Putamen (tissue), 1 donor: ENCODE results near the gene MTARC2.

ENCODE experiments used
- DNase-seq: peaks from one replicate; pipeline ENCODE4 v3.0.0-alpha.2; 2016; ENCODE audit warnings: low spot score

The MTARC2 gene

DNA sequence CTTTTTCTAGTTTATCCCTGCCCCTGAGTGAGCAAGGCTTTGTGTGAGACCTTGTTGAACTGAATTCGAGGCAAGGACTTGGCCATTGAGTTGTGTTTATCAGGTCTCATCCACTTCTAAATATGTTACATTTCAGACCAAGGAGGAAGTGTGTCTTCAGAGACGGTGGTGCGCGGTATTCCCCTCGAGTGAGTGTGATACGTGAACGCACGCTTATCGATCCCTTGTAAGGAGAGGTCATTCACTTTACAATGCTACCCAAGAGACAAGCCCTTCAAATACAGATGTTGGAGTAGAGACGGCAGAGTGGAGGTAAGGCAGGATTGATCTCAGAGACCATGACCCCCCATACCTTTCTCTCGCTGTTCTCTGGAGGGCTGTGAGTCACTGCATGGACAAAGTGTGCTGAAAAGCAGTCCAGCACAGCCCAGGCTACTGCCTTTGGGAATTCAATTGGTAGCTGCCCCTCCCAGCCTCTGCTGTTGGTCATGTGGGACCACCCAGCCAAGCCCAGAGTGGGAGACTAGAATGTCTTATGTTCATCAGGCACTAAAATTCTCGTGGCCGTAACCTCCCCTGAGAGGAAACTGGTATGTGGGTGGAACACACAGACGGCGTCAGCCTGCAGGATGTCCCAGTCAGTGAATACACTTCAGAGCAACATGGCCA is 22.3 kb downstream of the MTARC2 start:
- no peak for DNase-seq

DNA sequence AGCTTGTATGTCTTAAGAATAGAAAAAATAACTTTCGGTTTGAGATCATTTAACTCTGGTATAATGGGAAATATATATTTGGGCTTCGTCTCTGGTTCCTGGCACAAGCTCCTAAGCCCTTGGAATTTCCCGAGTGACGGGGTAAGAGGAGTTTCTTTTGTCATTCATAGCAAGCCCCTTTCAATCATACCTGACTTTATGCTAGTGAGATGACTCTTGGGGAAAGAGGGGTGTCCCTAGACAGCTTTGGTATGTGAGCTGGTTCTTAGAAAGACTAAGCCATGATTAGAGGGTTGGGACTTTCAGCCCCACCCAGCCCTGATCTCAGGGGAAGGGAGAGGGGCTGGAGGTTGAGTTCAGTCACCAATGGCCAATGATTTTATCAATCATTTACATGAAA is 24.7 kb downstream of the MTARC2 start:
- DNase-seq: no peak

DNA sequence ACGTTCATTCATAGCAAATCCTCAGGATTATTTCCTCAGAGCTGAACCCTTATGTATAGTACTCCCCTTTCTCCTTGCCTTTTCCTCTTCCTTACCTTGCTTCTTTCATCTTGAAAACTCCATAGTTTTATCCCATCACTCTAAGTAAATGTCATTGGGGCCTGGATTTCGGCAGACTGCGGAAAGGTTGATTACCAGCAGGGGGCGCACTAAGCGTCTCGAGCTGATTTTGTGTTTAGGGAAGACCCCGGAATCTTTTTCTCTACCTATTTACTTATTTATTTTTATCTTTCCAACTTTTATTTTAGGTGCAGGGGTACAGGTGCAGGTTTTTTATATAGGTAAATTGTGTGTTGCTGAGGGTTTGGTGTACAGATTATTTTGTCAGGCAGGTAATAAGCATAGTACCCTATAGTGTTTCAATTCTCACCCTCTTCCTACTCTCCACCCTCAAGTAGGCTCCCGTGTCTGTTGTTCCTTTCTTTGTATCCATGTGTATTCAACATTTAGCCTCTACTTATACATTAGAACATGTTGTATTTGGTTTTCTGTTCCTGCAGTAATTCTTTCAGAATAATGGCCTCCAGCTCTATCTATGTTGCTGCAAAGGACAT is 27.2 kb downstream of the MTARC2 start:
- DNase-seq: peak; percentile 11

DNA sequence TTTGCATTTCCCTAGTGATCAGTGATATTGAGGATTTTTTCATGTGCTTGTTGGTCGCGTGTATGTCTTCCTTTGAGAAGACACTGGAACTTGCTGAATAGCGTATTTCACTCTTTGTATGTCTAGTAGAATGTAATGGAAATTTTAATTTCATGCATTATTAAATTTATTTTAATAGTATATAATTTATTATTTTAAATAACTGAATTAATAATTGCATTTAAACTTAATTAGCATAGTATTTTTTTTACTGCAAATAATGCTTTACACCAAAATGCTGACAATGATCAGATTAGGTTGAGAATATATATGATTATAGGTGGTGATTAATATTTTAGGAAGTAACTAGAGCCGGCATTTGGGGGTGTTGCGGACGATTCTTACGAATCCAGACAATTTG is 28.1 kb downstream of the MTARC2 start:
- no peak for DNase-seq

DNA sequence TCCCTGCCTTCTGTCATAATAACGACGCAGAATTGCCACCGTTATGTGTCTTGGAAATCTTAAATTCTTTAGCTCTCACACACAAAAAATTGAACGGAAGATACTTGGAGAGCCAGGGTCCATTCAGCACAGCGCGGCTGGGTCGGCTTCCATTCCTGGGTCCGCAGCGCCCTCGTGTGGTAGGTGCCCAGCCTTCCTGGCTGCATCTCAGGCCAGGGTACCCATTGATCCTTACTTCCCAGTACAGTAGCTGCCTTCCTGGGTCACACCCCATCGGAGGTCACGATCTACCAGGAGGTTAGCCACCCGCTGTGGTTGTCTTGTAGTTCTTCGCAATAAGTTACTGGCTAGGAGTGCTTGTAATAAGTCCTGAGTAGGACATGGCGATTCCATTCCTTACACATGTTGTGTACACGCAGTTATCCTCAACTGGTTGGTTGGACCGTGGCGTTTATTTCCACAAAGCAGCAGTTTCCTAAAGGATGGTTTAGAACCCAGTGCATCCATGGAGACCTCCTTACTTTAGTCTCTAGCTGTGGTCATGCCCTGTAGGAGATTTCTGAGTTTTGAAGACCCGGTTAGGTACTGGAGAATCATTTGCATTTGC is 28.7 kb downstream of the MTARC2 start:
- peak; percentile 64 for DNase-seq

DNA sequence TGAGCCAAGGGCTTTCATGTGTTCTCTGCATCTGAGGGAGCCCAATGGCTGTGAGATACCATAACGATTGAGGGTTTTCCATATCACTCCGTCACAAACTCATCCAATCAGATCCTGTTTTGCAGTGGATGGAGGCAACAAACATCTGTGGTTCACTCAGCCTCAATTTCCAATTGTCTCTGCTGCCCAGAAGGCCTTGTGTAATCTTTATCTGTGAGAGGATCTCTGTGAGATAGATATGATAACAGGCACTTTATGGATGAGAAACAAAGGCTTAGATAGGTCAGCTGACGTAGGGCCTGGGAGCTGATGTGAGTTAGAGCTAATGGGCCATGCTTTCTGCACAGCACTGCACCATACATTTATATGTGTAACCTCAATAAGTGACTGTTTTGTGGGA is 35.3 kb downstream of the MTARC2 start:
- no peak for DNase-seq

DNA sequence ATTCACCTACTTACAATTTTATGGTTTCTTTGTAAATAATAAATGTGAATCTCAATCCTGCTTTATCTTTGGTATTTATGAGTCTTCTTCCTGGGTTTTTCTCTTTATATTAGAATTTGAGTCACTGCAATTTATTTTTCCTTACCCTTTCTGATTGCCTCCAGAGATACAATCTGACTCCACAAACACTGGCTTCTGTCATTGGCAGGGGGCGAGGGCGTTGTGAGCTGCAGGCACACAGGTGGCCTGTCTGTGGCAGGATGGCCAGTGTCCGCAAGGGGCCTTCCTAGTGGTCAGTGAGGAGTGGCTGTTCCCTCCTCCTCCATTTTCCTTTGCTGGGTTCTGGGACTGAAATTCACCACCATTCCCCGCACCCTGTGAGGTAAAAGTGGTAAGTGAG is 36.6 kb downstream of the MTARC2 start:
- DNase-seq: no peak

DNA sequence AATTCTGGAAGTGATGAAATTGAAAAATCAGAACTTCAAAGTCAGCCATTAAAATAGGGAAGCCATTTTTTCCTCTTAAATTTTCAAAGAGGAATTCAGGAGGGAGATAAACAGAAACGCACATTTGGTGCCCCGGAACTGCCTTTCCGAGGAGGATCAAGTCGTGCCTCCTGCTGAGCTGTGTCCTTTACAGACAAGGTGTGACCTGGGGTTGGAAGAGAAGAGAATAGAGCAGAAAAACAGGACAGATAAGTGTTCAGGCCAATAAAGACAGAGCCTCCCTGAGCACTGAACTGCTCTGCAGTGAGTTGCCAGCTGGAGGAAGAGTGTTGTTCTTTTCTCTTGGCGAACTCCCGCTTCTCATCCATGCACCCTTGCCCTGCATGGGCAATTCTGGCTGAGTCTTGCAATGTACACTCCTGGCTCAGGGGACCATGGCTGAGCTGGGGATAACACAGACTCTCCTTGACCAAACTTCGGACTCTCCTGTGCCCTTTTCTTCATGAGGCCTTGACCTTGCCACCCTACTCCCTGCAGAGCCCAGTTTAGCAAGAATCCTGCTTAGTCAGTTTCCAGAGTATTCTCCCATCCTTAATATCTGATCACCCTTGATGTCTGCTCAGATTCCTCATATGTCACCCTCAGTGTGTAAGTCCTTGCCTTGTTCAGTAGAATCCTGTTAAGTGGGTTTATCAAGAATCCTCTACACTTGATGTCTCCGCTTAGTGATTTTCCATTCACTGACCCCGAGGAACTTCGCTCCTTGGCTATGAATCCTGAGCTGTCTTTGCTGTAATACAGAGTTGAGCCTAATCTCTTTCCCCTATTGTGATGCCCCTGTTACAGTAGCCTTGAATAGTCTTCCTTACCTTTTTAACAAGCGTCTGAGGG is 37.3 kb downstream of the MTARC2 start:
- no peak for DNase-seq

DNA sequence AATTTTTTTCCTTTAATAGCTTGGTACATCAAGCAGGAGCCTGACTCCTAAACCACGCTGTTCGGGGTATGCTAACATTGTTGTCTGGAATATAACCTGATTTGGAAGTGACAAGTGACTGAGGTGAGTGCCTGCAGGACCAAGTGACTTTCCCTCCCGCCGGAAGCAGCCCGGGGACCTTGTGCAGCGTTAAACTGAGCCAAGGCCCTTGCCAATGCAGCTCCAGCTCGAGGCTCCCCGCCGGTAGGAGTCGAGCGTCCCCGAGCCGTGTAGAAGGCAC is 37.9 kb downstream of the MTARC2 start:
- DNase-seq: no peak

DNA sequence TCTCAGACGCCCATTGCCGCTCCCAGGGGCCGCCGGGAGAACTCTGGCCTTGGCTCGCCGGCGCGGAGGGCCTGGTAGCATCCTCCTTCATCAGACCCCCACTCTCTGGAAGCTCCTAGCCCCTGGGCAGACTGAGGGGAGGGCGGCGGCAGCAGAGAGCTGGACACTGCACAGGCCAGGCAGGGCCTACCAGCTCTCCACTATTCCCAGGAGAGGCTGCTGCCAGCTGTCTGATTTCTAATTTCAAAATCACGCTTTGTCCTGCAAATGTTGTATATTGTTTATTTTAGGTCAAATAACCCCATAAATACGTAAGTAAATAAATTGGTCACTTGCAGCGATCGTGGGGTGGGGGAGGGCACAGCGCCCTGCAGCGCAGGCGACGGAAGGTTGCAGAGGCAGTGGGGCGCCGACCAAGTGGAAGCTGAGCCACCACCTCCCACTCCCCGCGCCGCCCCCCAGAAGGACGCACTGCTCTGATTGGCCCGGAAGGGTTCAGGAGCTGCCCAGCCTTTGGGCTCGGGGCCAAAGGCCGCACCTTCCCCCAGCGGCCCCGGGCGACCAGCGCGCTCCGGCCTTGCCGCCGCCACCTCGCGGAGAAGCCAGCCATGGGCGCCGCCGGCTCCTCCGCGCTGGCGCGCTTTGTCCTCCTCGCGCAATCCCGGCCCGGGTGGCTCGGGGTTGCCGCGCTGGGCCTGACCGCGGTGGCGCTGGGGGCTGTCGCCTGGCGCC is 38.4 kb downstream of the MTARC2 start, which contains the start of gene MTARC1:
Gene MTARC1, plus strand, starts transcription at position 577 of the 732 bp plus-strand sequence. Its CDS starts 32 bp downstream, at position 609.
- DNase-seq: peak; percentile 41

DNA sequence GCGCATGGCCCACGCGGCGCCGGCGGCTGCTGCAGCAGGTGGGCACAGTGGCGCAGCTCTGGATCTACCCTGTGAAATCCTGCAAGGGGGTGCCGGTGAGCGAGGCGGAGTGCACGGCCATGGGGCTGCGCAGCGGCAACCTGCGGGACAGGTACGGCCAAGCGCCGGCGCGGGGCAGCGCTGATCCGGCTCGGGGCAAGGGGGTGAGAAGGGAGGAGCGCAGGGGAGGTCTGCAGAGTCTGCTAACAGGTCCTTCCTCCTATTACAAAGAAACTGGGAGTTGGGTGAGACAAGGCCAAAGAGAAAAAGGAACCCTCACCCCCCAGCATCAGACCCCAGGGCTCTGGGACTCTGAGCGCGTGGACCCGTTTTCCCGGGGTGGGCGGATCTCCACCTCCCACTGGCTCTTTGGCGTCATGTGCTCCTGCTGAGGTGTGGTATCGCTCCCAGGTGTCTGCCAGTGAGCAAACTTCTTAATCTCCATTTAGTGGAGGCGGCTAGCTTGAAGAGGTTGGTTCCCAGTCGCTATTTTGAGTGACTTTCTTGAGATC is 39.0 kb downstream of the MTARC2 start:
- peak; percentile 32 for DNase-seq

DNA sequence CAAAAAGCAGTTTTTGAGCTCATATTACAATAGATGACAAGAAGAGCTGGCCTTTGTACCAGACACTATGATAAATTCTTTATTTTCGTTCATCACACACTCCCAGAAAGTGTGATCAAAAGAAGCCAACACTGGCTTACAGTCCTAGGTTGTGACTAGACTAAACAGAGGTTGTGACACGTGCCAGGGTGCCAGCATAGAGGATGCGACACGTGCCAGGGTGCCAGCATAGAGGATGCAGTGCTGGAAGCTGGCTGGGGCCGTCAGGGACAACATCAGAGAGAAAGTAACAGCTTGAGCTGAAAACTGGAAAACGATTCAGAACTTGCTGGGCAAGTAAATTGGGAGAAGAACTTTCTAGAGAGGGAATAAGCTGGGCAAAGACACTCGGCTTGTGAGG is 40.8 kb downstream of the MTARC2 start:
- DNase-seq: no peak

DNA sequence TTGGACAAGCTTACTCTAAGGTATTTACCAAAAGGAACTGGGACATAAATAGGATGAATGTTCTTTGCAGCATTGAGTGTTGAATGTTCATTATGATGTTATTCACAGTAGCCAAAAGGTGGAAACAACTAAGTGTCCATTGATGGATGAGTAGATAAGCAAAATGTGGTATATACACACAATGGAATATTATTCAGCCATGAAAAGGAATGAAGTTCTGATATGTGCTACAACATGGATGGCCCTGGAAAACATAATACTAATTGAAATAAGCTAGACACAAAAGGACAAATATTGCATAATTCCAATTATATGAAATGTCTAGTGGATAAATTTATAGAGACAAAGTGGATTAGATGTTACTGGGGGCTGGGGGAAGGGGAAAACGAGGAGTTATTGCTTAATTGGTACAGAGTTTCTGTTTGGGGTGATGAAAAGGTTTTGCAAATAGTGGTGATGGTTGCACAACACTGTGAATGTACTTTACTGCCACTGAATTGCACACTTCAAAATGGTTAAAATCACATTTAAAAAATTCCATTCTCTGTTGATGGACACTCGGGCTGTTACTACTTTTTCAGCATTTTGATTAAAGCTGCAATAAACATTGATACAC is 41.5 kb downstream of the MTARC2 start:
- no peak for DNase-seq

DNA sequence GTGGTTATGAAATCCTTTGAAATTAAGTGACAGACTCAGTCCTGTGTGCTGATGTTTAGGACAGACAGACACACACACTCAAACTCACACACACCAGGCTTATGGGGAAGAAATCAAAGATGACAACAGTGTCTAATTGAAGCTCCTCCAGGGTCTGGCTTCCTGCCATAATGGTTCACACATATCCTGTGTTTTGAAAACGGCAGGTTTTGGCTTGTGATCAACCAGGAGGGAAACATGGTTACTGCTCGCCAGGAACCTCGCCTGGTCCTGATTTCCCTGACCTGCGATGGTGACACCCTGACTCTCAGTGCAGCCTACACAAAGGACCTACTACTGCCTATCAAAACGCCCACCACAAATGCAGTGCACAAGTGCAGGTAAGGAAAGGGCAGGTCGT is 43.2 kb downstream of the MTARC2 start:
- DNase-seq: no peak

DNA sequence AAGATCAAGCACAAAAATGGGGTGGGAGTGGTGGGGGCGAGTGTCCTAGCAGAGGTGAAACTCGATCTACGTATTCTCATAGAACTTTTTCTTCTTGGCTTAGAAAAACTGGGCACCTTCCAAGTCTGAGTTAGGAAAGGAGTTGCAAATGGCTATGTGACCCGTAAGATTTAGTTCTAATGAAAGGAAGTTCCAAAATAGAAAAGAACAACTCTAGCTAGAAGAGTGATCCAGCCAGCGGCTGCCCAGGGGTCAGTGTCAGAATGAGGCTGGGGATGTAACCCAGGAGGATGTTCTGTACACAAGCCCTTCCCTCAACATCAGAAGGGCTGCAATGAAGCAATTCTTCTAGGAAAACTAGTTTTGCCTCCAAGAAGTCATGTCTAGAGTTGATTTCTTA is 43.8 kb downstream of the MTARC2 start:
- DNase-seq: peak; percentile 6

DNA sequence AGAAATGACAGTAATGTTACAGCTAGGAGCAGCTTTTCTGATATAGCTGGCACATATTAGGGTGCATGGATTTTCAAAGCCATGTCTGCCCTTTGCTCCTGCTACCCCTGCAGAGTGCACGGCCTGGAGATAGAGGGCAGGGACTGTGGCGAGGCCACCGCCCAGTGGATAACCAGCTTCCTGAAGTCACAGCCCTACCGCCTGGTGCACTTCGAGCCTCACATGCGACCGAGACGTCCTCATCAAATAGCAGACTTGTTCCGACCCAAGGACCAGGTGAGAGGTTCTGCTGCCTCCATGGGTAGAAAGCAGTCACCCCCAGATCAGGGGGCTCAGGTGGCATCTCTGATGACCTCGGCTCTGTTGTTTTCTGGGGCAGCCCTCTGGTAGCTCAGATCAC is 48.4 kb downstream of the MTARC2 start:
- no peak for DNase-seq

DNA sequence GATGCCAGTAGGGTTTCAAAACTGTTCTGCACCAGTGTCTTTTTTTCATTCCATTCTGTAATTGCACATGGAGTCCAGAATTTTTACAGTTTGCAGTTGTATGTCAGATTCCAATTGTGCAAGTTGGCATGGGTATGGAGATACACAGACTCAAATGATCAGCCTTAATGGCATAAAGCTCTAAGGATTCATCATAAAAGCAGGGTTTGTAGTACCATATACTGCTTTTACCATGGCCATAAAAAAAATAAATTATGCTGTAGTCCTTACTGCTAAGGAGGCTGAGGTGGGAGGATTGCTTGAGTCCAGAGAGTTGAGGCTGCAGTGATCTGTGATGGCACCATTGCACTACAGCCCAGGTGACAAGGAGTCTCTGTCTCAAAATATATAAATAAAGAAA is 48.9 kb downstream of the MTARC2 start:
- DNase-seq: no peak

DNA sequence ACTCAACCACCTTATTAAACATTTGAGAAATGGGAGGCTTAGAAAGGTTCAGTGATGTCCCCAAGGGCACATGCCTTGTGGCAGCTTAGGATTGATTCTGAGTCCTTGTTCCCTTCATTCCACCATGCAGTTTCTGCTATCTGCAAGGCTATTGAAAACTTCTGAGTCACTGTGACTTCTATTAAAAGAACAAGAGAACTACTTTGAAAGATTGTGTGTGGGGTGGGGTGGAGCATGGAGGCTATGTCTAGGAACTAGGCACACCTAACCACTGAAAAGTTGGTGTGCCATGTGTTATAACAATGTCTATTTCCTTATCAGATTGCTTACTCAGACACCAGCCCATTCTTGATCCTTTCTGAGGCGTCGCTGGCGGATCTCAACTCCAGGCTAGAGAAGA is 49.4 kb downstream of the MTARC2 start:
- no peak for DNase-seq

DNA sequence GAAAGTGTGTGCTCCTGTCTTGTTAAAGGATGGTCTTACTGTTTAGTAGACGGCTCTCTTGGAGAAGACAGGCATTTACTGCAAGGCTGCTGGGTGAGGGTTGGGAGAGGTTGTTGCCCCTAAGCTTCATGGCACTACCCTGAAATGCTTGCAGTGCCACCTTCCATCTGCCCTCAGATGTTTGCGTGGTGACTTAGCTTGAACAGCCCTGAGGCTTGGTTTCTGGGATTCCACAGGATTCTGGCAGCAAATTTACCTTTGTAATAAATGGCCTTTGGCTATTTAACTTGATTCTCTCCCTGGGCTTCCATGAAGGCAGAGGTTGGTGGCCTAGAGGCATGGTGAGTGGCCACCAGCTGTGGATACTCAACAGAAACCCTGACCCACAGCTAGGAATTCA is 50.2 kb downstream of the MTARC2 start:
- DNase-seq: no peak

DNA sequence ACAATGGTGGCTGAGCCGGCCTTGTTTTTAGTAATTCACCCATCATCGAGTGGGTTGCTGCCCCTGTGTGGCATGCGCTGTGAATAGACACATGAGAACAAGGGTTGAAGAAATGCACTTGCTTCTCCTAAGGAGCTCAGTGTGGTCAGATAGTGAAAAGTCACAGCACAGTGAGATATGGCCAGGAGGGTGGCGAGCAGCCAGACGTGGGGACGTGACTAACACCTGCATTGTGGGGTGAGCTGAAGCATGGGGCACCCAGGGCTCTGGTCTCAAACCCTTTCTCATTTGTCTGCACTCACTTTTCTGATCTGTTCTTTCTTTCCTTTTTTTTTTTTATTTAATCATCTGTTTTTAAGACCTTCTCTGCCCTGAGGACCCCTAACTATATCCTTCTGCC is 52.1 kb downstream of the MTARC2 start:
- DNase-seq: no peak
